DMS114 treated with DMSO at 0.1 percent for 48 hours (cell line): ENCODE results near the gene GHR.
"Not testable (repeated sequence)": the region's sequence is repeated elsewhere in the genome, so short reads cannot be mapped to it uniquely, and the experiment has no call there.

ENCODE experiments used
- DNase-seq: peaks from one replicate; lab custom pipeline; 2025; ENCODE audit not compliant: unreplicated experiment; lab: John Stamatoyannopoulos, UW

The GHR gene

DNA sequence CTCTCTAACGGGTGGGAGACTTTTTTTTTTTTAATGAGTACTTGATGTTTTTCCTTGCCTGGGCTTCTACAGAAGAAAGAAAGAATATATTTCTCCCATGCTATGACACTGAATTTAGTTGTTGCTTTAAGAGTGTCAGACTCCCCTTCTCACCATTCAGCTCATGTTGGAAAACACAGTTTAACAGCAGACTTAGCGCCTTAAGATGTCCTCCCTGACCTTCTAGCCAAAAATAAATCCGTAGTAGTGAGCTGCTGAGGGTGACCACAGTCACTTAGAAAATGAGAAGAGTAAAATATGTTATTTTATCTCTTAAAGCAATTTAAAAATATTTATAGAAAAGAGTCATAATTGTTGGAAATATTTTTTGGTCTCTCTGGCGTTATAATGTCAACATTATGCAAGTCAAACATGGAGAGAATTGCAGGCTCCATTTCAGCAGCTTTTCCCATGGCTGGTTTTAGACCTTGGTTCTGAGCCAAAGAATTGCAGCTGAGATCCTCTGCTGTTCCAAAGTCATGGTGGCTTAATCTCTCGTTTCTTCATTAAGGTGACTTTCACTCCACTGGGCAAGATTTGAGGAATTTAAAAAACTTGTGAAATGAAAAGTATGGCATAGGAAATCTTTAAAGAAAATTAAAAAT is 143.5 kb downstream of the GHR start:
- no peak for DNase-seq

DNA sequence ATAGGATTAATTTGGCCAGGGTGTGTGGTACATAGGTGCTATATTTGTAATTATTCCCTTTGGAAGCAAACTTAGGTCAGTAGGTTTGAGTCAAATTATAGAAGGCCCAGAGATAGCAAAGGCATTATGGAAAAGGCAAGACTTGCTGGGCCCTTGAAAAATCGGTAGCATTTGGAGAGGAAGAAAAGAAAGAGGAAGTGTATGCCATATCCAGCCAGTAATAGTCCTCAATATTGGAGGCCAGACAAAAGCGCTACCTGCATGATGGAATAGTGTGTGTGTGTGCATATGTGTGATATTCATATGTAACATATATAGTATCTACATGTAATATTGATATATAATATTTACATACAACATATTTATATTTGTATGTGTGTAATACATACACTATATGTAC is 146.1 kb downstream of the GHR start:
- no peak for DNase-seq

DNA sequence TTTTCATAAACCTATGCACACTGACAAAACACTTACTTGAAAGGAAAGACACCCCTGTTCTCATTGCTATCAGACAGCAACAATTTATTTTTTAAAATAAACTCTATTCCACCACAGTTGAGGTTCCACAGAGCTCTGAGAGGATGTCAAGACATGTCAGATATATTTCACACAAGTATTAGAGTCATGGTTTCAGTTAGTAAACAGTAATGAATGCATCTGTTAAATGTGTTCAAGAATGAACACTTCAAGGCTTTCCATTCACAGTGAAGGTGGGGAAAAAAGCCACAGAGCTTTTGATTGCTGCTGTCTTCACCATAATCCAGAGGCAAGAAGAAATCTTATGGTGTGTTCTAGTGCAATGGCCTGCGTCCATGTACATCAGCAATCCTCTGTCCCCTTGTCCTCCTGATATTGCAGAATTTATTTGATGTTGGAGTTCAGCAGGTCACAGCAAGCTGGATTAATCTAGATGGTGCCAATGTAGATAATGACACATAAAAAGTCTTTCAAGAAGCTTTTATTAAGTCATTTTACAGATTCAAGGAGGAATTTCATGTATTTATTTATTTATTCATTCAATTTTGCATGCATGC is 146.8 kb downstream of the GHR start:
- DNase-seq, result no peak

DNA sequence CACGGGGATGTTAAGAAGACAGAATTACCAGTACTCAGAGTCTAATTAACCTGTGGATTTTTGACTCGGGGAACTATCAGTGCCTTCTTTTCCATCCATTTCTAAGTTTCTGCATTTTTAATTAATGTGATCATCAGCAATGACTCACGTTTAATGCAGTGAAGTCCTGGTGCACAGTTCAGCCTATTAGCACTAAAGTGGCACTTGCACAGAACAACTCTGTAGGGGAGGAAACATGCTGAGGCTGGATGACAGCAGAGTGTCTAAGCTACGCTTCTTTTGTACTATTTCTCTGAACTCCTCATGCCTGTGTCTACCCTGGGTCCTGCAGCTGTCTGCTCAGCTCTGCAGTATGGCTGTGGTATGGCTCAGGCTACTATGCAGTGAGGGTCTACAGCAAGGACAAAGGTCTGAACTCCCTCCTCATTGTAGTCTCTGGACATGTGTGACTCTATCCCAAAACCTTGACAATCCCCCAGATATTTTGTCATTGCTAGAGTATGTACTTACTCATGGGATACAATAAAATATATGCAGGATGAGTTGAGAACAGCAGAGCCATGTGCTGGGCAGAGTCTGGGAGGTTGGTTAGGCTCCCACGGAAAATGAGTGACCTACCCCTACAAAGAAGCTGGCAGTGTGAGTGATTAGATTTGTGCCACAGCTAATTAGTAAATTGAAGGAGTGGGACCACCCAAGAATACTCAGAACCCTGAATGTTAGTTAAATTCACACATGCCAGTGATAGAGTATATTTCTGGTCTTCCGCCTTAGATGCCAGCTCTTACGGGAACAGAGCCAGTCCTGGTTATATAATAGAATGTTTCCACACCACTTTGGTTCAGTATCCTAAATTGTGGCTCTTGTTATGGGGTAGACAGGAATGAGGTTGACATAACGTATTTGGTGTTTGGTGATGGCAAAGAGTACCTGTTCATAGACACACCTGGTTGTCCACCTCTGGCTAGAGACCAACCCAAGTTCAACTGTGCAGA is 148.0 kb downstream of the GHR start:
- no peak for DNase-seq

DNA sequence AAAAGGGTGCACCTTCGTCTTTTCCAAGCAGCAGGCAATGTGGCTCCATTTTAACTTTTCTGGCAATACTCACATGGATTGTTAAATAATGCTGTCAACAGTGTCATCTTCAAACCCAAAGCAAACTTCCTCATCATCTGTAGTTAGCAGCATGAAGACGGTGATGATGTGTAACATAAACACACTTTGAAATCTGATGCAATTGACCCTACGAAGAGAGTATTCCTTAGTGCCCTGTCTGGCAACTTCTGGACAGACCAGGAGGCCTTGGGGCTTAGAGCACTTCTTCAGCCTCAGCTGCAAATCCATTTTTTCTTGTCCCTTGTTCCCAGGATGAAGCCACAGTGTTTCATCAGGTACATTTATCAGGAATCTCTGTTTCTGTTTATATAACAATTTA is 149.1 kb downstream of the GHR start:
- no peak for DNase-seq

DNA sequence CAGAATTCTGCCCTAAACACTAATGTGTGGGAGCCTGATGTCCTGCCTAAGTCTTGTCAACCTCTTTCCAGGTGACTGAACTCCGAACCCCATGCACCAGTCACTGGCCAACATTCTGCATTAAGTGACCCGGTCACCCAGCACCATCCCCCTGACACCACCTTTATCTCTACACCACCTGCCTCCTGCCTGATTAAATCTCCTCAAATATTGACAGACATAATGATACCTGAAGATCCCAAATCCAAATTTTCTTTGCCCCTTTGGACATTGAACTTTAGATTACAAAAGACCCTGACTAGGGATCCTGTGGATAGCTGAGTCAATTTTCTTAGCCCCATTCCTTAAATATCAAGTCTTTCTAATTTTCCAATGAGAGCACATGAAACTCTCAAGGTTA is 150.1 kb downstream of the GHR start:
- DNase-seq, result no peak

DNA sequence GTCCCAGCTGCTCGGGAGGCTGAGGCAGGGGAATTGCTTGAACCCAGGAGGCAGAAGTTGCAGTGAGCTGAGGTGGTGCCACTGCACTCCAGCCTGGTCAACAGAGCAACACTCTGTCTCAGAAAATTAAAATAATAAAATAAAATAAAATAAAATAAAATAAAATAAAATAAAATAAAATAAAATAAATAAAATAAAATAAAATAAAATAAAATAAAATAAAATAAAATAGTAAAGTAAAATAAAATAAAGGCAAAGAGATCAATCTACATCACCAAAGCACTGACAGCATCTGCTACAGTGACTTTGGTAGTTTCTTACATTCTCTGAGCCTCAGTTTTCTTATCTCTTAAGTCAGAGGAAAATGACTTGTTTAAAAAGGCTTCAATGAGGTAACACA is 152.7 kb downstream of the GHR start:
- DNase-seq, result not testable (repeated sequence)

DNA sequence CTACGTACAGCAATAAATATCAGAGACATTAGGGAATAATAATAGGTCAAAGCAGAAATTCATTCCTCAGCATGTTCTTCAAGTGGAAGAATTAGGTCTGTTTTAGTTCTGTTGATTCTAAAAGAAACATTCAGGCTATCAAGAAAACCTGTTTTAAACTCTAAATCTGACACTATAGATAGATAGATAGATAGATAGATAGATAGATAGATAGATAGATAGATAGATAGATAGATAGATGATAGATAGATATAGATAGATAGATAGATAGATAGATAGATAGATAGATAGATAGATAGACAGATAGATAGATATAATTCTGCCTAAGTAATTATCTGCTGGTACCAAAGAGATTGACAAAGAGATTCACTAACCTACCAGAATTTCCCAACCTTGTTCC is 155.7 kb downstream of the GHR start:
- not testable (repeated sequence) for DNase-seq

DNA sequence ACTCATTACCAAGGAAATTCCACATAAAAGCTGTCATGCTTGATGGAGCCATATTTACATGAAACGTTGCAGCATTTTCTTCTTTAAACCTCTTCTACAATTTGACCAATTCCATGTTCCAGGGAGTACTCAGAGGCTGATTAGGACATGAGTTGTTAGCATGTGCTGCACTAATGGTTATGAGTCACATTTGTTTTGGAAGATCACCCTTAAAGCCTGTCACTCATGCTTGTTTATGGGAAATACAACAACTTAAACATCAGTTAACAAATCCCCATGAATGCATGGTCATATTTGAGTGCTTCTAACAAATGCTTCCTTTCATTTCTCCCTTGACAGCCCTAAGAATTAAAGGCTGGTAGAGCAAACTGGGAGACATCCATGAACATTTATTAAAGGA is 156.1 kb downstream of the GHR start:
- DNase-seq, result no peak

DNA sequence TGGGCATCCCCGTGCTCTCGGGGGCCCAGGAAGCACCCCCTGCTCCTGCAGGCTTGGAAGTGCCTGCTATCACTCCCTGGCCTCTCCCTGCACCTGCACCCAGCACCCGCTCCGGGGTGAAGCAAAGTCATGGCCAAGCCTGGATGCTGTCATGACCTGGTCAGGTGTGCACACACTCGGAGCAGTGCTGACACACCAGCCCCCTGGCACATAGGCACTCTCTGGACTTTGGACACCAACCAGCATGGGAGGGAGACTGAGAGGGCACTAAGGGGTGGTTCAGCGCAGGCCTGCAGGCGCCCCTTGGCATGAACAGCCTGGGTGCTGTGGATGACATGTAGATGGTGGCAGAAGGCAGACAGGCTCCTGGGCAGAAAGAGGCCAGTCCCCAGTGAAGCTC is 158.6 kb downstream of the GHR start:
- DNase-seq, result no peak

DNA sequence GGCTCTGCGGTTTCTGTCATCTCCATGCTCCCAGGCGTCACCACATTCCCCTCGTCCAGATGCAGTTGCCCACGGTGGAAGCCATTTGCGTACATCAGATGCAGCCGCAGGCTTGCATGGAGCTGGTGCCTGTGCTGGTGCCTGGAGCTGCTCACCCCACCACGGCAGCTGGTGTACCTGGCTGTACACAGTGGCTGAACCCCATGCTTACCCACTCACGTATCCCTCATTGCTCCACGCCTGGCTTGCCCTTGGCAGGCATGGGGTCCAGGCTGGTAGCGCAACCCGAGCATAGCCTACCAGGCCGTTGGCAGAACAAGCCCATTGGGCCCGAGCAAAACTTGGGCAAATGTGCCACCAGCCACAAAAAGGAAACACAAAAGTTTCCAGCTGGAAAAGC is 159.5 kb downstream of the GHR start:
- no peak for DNase-seq

DNA sequence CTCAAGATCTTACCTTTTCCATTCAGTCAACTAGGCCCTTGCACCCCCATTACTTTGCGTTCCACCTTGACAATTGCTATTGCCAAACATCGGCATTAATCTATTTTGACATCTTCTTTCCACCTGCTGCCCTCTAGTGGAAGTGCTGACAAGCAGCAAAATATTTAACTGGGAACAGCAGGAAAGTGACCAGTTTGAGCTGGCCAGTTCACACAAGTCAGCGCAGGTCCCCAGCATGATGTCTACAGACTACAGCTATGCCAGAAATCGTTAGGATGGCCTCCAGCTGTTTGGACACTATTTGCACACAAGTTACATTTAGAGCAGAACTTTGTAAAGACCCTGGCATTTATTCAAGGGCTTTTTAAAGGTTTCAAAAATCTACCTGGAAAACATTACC is 160.1 kb downstream of the GHR start:
- peak; percentile 6 for DNase-seq

DNA sequence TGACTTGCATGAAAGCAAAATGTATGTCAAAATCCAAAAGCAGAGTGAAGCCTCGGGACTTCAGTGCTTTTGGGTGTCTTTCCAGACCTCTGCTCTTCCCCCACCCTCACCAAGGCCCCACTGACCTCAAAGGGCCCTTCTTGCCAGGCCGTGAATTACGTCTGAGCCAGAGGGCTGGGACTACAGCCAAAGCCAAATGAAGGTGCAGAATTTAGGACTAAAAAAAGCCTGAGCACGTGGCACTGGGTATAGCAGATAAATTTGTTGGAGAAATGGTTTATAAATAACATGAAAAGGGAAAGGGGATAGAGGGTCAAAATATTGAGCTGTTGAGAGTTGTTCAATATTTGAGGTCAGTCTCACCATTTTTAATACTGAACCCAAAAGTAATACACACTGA is 163.4 kb downstream of the GHR start:
- no peak for DNase-seq

DNA sequence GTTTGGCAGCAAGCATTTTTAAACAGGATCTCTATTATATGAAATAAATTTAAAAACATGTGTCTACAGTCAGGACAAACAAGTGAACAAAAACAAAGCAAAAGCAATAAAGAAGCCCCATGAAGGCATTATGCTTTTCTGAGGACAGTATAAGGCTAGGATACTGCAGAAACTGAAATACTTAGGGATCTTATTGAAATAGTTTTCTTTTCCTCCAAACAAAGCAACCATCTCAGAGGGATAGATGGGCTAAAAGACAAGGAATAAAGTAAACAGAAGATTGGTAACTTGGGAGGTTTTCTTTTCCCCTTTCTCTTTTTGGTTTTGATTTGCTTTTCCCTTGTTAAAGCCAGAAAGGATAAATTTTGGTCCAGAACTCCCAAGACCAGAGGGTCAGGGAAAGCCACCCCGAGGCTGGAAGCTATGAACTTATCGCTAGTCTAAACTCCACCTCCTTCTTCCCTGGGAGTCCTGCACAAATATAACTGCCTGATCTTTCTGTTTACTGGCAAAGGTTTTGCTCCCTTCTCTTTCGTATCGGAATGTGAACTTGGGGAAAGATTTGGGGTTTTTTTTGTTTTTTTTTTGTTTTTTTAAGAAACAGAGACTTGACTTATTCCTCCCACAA is 164.0 kb downstream of the GHR start:
- DNase-seq, result no peak

DNA sequence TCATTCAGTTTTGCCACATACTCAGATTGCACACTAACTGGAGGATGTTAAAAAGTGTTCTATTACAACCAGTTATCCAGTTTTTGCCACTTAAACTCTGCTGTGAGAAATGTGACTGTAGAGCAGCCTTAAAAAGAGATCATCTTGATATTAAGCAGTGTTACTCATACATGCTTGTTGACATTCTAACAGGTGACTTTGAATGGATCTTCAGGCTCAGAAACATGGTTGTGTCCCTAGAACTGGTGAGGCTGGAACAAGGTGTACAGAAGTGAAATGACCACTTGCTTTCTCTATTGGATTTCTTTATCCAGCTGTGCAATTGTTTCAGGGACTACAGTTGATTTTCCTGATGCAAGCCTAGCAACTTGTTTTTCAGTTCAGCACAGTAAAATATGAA is 167.3 kb downstream of the GHR start:
- DNase-seq, result no peak

DNA sequence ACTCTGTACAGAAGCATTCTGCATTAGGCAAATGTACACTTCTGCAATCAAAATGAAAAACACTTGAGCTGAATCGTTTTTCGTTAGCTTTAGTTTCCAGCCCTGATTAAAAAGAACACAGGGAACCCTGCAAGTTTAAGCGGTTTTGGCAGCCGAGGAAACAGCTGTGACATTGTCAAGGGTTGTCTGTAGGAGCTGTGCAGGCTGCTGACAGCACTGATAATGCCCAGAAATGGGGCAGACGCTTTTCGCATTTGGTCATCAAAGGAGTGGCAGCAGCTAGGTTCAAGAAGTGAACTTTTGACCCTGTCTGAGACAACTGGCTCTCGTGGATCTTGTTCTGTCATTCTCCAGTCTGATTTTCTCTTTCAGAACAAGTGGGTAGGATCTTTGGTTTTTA is 167.8 kb downstream of the GHR start:
- no peak for DNase-seq

DNA sequence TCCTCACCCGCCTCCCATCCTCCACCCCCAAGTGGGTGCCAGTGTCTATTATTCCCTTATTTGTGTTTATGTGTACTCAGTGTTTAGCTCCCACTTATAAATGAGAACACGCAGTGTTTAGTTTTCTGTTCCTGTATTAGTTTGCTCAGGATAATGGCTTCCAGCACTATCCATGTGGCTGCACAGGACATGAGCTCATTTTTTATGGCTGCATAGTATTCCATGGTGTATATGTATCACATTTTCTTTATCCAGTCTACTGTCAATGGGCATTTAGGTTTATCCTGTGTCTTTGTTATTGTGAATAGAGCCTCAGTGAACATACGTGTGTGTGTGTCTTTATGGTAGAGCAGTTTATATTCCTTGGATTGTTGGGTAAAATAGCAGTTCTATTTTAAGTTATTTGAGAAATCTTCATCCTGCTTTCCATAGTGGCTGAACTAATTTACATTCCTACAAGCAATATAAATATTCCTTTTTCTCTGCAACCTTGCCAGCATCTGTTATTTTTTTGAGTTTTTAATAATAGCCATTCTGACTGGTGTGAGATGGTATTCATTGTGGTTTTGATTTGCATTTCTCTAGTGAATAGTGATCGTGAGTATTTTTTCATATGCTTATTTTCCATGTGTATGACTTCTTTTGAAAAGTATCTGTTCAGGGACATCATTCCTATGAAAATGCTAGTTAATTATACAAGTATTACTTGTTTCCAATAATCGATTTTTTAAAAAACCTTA is 169.3 kb downstream of the GHR start:
- DNase-seq, result no peak

DNA sequence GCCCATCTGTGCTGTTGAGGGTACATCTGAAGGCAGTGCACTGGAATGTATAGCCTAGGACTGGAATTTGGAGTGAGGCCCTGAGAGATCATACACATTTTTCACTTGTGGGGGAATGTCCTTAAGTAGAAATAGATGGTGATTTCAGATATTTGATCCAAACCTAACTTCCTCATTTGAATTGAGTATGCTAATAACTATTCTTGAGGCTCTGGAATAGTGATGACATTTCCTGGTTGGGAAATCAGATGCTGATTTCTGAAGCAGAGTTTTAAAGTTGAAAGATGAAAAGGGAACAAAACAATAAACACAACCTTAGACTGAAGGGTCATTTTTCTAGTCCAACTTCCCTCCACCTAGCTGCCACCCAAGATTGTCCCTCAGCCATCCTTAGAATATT is 170.4 kb downstream of the GHR start:
- no peak for DNase-seq

DNA sequence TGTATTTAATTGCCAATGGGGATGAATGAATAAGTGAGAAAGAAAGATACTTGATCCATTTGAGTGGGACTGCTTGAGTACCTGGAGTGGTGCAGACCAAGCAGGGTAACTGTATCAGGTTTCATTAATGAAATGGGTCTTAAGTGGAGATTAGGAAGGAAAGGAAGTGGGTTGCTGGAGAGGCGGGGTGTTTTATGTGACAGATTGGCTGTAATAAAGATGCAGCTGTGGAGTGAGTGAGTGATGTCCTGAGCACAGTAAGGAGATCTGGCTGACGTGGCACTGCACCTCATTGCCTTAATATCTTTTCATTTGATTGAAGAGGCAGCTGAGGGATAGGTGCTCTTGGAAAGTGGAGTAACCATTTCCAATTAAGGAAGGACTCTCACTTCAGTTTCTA is 172.4 kb downstream of the GHR start:
- no peak for DNase-seq

DNA sequence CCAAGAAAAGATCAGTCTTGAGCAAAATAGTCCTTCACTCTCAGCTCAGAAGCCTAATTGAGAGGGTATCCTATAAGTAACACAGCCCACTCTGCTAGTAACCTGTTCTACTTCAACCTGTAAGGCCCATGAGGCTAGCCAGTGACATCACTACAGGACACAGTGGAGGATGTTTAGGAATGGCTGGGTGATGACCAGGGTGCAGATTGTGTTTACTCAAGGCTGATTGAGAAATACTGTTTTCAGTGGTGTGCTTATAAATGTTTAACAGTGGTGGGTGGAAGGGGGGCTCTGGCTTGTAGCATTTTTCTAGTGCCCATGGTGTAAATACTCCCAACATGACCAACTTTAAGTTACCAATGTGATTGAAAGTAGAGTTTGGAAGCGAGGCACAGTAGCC is 173.6 kb downstream of the GHR start:
- no peak for DNase-seq
